Panc1 (cell line): ENCODE results near the gene RACK1.

Experiments
- SIN3A ChIP-seq: IDR thresholded peaks from 2 replicates; pipeline ENCODE4 v1.6.1; 2012; ENCODE audit warnings: low read depth, mild to moderate bottlenecking, low read length, moderate library complexity, borderline replicate concordance; ENCODE audit not compliant: insufficient read depth
- TCF7L2 ChIP-seq: IDR thresholded peaks from 2 replicates; pipeline ENCODE4 v1.6.1; 2011; ENCODE audit warnings: mild to moderate bottlenecking, low read depth, low read length, inconsistent platforms
- TF ChIP-seq, protein P1 (sequence below): fragments of 450-650 bp; IDR thresholded peaks from 2 replicates; pipeline ENCODE4 v1.5.1; 2017; ENCODE audit warnings: mild to moderate bottlenecking
- TF ChIP-seq, protein P2 (sequence below), 2 experiments: IDR thresholded peaks; 2 replicates each; pipeline ENCODE4 v1.6.1; 2011 to 2012; ENCODE audit warnings: low read depth in 2 of 2, control low read depth in 1 of 2, low read length in 1 of 2, mild to moderate bottlenecking in 1 of 2, moderate library complexity in 1 of 2; ENCODE audit not compliant: insufficient read depth in 1 of 2

DNA sequence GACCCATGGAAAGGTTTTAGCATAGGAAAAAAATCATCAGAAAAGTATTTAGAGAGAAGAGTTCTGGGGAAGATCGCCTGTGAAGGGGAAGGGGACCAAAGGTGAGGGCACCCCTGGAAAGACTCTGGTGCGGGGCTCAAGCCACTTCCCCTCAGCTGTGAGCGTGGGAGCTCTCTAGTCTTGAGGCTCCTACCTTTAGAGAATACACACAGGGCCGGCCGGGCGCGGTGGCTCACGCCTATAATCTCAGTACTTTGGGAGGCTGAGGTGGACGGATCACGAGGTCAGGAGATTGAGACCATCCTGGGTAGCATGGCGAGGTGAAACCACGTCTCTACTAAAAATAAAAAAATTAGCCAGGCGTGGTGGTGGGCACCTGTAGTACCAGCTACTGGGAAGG, 13.7 kb downstream of the RACK1 start:
- TF ChIP-seq, protein P1, sequence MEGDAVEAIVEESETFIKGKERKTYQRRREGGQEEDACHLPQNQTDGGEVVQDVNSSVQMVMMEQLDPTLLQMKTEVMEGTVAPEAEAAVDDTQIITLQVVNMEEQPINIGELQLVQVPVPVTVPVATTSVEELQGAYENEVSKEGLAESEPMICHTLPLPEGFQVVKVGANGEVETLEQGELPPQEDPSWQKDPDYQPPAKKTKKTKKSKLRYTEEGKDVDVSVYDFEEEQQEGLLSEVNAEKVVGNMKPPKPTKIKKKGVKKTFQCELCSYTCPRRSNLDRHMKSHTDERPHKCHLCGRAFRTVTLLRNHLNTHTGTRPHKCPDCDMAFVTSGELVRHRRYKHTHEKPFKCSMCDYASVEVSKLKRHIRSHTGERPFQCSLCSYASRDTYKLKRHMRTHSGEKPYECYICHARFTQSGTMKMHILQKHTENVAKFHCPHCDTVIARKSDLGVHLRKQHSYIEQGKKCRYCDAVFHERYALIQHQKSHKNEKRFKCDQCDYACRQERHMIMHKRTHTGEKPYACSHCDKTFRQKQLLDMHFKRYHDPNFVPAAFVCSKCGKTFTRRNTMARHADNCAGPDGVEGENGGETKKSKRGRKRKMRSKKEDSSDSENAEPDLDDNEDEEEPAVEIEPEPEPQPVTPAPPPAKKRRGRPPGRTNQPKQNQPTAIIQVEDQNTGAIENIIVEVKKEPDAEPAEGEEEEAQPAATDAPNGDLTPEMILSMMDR, result no peak
- TF ChIP-seq SIN3A, result no peak
- TF ChIP-seq, protein P2, sequence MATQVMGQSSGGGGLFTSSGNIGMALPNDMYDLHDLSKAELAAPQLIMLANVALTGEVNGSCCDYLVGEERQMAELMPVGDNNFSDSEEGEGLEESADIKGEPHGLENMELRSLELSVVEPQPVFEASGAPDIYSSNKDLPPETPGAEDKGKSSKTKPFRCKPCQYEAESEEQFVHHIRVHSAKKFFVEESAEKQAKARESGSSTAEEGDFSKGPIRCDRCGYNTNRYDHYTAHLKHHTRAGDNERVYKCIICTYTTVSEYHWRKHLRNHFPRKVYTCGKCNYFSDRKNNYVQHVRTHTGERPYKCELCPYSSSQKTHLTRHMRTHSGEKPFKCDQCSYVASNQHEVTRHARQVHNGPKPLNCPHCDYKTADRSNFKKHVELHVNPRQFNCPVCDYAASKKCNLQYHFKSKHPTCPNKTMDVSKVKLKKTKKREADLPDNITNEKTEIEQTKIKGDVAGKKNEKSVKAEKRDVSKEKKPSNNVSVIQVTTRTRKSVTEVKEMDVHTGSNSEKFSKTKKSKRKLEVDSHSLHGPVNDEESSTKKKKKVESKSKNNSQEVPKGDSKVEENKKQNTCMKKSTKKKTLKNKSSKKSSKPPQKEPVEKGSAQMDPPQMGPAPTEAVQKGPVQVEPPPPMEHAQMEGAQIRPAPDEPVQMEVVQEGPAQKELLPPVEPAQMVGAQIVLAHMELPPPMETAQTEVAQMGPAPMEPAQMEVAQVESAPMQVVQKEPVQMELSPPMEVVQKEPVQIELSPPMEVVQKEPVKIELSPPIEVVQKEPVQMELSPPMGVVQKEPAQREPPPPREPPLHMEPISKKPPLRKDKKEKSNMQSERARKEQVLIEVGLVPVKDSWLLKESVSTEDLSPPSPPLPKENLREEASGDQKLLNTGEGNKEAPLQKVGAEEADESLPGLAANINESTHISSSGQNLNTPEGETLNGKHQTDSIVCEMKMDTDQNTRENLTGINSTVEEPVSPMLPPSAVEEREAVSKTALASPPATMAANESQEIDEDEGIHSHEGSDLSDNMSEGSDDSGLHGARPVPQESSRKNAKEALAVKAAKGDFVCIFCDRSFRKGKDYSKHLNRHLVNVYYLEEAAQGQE (IDR thresholded peaks at IDR 0.05; ENCODE audit: insufficient read depth in 1 of 2, low read depth in 2 of 2, low read length in 1 of 2), result no peak
- TF ChIP-seq TCF7L2, result no peak
